Iris pigment epithelial cell (primary cell): ENCODE results near the gene ZNF638.

Experiments used
- DNase-seq: peaks from one replicate; pipeline ENCODE4 v3.0.0-alpha.2; 2011; ENCODE audit warnings: low read depth

Gene ZNF638

GRCh38 chr2:71336802-71337201 lies 5.2 kb downstream of the ZNF638 start:
- peak; percentile 64 for DNase-seq

- DNase-seq: no peak
Measured at GRCh38 chr2:71337776-71338175, 6.2 kb downstream of the ZNF638 start.

- DNase-seq: no peak
Measured at GRCh38 chr2:71339685-71340084, 8.1 kb downstream of the ZNF638 start.

- no peak for DNase-seq
Measured at GRCh38 chr2:71340176-71340575, 8.6 kb downstream of the ZNF638 start.

DNA sequence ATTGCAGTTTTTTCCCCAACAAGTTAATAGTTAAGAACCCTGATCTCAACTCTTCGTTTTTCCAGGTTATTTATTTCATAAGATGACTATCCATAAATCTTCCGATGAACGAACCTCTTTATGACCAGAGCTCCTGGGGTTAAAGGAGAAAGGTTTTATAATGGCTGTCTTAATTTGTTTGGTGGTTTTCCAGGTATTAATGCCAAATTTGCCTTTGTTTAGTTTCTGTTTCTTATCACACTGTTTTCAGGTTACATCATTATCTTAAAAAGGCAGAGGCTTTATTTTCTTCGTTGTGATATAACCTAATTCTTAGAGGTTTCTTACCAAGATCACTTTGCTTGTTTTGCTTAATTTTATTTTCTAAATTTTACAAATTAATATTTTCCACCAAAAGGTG lies 10.1 kb downstream of the ZNF638 start:
- no peak for DNase-seq

GRCh38 chr2:71346065-71346464 lies 14.5 kb downstream of the ZNF638 start:
- DNase-seq: no peak

GRCh38 chr2:71347517-71347916 lies 15.9 kb downstream of the ZNF638 start:
- peak; percentile 31 for DNase-seq

DNA sequence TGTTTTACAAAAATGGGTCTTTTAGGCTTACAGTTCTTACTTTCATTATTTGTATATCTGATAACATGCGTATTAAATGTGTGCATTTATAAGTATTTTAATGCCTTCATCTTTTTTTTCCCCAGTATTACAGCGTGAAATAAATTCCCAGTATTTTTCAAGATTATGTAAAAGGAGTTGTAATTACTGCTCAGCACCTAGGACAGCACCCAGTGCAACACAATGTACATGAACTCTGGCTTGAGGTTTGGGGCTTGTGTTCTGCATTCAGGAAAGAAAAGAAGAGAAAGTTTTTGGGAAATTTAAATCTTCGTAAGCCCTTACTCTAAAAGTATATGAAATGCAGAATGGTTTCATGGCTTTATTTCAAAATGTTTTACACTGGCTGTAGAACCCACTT lies 16.7 kb downstream of the ZNF638 start:
- peak; percentile 58 for DNase-seq

DNA sequence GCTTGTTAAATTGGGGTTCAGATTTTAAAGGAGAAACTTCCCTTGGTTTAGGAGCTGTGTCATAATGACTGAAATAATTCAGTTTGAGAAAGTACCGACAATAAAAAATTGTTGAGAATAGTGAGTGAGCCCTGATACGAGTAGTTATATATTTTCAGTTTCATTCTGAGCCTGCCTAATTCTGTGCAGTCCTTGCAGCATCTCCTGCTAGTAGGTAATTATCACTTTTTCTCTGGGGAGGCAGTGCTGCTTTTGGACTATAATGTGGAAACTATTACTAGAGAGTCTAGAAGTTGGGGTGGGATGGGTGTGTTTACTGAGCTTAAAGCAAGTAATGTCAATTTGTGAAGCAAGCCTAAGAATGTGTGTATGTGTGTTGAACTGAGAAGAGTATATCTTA lies 21.7 kb downstream of the ZNF638 start:
- DNase-seq: no peak

DNA sequence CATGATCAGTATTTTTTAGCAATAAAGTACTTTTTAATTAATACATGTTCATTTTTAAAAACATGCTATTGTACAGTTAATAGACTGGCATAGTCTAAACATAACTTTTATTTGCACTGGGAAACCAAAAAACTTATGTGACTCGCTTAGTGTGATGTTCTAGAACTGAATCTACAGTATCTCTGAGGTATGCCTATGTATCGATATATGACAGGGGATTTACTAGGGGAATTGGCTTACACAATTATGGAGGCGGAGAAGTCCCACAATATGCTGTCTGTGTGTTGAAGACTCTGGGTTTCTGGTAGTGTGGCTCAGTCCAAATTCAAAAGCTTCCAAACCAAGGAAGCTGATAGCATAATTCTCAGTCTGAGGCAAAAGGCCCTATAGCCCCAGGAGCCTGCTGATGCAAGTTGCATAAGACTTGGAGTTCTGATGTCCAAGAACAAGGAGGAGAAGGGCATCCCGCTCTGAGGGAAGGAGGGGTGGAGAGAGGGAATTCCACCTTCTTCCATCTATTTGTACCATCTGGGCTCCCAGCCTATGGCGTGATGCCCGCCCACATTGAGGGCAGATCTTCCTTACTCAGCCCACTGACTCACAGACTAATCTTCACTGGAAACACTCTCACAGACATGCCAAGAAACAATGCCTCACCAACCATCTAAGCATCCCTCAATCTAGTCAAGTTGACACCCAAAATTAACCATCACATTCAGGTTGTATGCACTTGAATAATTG lies 27.5 kb downstream of the ZNF638 start:
- peak; percentile 44 for DNase-seq

DNA sequence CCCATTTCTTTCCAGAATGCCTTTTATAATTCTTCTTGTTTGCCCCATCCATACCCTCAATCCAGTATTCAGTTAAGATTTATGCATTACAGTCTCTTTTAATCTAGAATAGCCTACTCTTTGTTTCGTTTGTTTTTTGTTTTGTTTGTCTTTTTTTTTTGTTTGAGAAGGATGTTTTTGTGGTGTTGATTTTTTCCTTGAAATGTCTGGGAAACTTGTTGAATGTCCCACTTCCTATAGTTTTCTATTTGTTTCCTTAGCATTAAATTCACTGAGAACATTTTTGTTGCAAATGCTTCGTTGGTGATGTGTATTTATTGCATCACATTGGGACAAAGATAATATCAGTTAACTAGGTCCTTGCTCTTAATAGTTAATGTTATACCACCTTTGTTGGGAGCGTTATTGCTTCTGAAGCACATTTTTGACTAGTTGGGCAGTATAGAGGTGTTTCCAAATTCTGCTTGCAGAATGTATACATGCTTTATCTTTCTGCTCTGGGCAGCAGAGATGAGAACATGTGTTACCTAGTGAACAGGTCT lies 28.9 kb downstream of the ZNF638 start:
- no peak for DNase-seq

DNA sequence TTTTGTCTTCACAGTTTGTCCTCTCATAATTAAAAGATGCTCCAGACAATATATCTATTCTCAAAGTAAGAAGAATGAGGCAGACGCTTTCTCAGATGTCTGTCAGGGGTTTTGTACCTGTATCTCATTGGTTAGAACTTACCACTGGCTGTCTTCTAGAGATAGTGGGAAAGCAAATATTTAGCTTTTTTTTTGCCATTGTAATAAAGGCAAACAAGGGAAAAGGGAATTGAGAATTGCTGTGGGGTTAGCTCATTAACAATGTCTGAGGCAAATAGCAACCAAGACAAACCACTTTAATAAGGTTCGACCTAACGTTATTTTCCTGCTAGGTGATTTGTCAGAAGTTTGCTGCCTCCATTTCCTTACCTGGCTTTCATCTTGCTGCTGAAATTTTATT lies 30.0 kb downstream of the ZNF638 start:
- DNase-seq: no peak

- DNase-seq: no peak
Measured at GRCh38 chr2:71362447-71362846, 30.9 kb downstream of the ZNF638 start.

GRCh38 chr2:71370015-71370414 lies 38.4 kb downstream of the ZNF638 start:
- DNase-seq: no peak

DNA sequence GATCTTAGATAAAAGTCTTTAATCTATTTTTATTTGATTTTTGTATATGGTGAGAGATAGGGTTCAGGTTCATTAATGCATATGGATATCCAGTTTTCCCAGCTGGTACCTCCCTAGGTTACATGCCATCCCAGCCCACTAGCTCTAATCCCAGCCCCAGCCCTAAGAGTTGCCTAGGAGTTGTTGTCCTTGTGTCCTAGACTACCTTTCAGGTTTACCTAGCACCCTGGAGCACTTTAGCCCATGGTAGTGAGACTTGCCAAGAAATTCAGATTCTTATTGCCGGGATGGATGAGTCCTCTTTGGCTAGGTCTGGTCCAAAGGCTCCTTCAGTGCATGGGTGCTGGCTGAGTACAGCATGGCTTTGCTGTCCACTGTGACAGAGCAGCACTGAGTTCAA lies 40.5 kb downstream of the ZNF638 start:
- DNase-seq: no peak

- DNase-seq: peak; percentile 92
Measured at GRCh38 chr2:71379086-71379485, 47.5 kb downstream of the ZNF638 start.

DNA sequence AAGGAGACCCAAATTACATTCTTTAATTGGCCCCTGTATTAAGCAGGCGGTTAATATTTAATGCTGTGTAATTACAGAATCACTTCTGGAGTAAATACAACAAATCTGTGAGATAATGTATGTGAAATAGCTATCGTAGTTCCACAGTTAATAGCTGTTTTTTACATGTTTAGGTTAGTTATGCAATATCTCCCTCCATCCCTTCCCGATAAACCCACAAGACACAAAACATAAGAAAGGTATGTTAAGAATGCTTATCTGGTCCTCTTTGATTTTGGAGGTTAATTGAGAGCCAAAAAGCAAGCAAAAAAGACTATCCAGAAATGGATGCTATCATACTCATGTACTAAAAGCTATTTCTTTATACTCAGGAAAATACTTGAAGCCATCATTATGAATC lies 49.1 kb downstream of the ZNF638 start:
- peak; percentile 60 for DNase-seq

GRCh38 chr2:71385012-71385411 lies 53.4 kb downstream of the ZNF638 start:
- DNase-seq: peak; percentile 91

- DNase-seq: no peak
Measured at GRCh38 chr2:71388214-71388613, 56.6 kb downstream of the ZNF638 start.

DNA sequence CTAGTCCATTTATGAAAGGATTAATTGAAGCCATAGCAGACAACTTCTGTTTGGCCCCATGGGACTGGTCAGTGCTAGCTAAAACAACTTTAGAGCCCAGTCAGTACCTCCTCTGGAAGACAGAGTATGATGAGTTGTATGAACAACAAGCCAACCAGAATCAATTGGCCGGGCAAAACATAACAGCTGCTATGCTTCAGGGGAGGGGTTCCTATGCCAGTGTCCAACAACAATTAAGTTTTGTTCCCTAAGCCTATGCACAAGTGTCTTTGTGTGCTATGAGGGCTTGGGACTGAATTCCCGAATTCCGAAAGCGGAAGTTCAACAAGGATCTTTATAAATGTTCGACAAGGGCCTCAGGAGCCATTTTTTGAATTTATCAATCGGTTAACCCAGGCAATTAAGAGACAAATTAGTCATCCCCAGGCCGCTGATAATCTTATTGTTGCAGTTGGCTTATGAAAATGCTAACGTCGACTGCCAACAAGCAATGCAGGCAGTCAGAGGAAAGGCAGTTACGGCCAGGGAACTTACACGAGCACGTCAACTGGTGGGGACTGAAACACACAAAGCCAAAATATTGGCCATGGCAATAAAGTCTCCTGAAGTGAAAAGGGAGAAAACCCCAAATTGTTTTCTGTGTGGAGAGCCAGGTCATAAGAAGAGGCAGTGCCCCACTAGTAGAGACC lies 57.9 kb downstream of the ZNF638 start:
- no peak for DNase-seq

GRCh38 chr2:71393216-71393615 lies 61.6 kb downstream of the ZNF638 start:
- no peak for DNase-seq

DNA sequence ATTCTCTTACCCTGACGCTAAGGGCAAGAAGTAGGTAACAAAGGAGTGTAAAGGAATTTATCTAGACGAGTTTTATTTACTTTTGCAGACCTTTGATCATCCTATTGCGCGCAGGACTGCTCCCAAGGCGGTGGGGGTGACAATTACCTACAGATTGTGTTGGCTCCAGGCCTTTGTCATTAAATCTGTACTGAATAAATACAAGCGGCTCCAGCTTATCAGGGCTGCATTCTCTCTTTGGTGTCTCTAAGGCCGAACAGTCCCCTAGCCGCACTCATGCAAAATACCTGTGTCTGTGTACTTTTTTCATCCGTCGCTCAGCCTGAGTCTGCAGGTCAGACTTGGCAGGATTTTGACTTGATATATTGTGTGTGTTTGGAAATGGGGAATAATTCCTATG lies 63.9 kb downstream of the ZNF638 start:
- no peak for DNase-seq

GRCh38 chr2:71402427-71402826 lies 70.8 kb downstream of the ZNF638 start:
- no peak for DNase-seq

- no peak for DNase-seq
Measured at GRCh38 chr2:71409611-71410010, 78.0 kb downstream of the ZNF638 start.
